Kidney epithelial cell (primary cell): ENCODE data around the gene TMEM135. TPM values are rescaled to one million over a fixed set of nuclear protein-coding genes. Genes with fewer than 3 reads are reported as not detected.
"Not testable (repeated sequence)": the region's sequence is repeated elsewhere in the genome, so short reads cannot be mapped to it uniquely, and the experiment has no call there.

Experiments
- DNase-seq: peaks from one replicate; pipeline ENCODE4 v3.0.0-alpha.2; 2010; ENCODE audit warnings: low read depth
- H3K27me3 ChIP-seq: 2 replicates; pipeline ENCODE4 v1.6.0; 2011; ENCODE audit warnings: low read length; ENCODE audit not compliant: control insufficient read depth, insufficient read depth
- H3K36me3 ChIP-seq: 2 replicates; pipeline ENCODE4 v1.5.1; 2011; ENCODE audit warnings: low read length; ENCODE audit not compliant: control insufficient read depth, insufficient read depth
- H3K4me3 ChIP-seq: 2 replicates; pipeline ENCODE4 v1.5.1; 2011; ENCODE audit warnings: low read depth, mild to moderate bottlenecking, control low read depth, low read length
- CTCF ChIP-seq: IDR thresholded peaks from 2 replicates; pipeline ENCODE4 v1.5.1; 2011; ENCODE audit warnings: mild to moderate bottlenecking, moderate library complexity, low read length, control low read depth, inconsistent platforms; ENCODE audit not compliant: insufficient read depth, poor library complexity, severe bottlenecking
- total RNA-seq: library from RNA; depleted of rRNA; stranded (reverse); fragments of >200 nt; gene quantifications from 2 replicates; pipeline ENCODE4 v1.2.3, GENCODE V29; 2015

Gene TMEM135
- total RNA-seq, 1 donor from 2014 or later = 14.5 TPM

- no peak for TF ChIP-seq CTCF
- Histone ChIP-seq H3K36me3 (no peaks in the 10 kb centered on the region), H3K27me3 (no peaks in the 10 kb centered on the region), H3K4me3 (no peak overlapping the region)
- no peak for DNase-seq
Observed at GRCh38 chr11:87266751-87267150, 229.0 kb downstream of the TMEM135 start.

GRCh38 chr11:87271951-87272350 is 234.2 kb downstream of the TMEM135 start:
- H3K27me3 ChIP-seq, DNase-seq, H3K36me3 ChIP-seq, H3K4me3 ChIP-seq: not testable (repeated sequence)

GRCh38 chr11:87275176-87275575 is 237.4 kb downstream of the TMEM135 start:
- no peaks in the 10 kb centered on the region for H3K36me3 ChIP-seq
- DNase-seq = no peak
- no peak for TF ChIP-seq CTCF
- no peaks in the 10 kb centered on the region for H3K27me3 ChIP-seq
- H3K4me3 ChIP-seq = no peak overlapping the region

- Histone ChIP-seq H3K4me3 (no peak overlapping the region), H3K27me3 (no peaks in the 10 kb centered on the region), H3K36me3 (no peaks in the 10 kb centered on the region)
- no peak for DNase-seq
- no peak for TF ChIP-seq CTCF
Observed at GRCh38 chr11:87280143-87280542, 242.4 kb downstream of the TMEM135 start.

- Histone ChIP-seq H3K27me3 (no peaks in the 10 kb centered on the region), H3K4me3 (no peak overlapping the region), H3K36me3 (no peaks in the 10 kb centered on the region)
- no peak for TF ChIP-seq CTCF
- DNase-seq = no peak
Observed at GRCh38 chr11:87281496-87281895, 243.8 kb downstream of the TMEM135 start.

- no peak for DNase-seq
- no peak for TF ChIP-seq CTCF
- no peaks in the 10 kb centered on the region for H3K36me3 ChIP-seq
- H3K4me3 ChIP-seq = no peak overlapping the region
- H3K27me3 ChIP-seq = no peaks in the 10 kb centered on the region
Observed at GRCh38 chr11:87284306-87284705, 246.6 kb downstream of the TMEM135 start.

- H3K4me3 ChIP-seq, H3K36me3 ChIP-seq, H3K27me3 ChIP-seq, DNase-seq: not testable (repeated sequence)
Observed at GRCh38 chr11:87285674-87286073, 247.9 kb downstream of the TMEM135 start.
